Naive thymus-derived CD4-positive, alpha-beta T cell (primary cell): ENCODE results near the gene TRABD2B. TPM values are rescaled to one million over a fixed set of nuclear protein-coding genes. Genes with fewer than 3 reads are reported as not detected.

Experiments used
- ATAC-seq: fragments of 150-1000 bp; cut with Tn5 transposase; 2 replicates; pipeline ENCODE4 v1.10.0; 2021; ENCODE audit warnings: mild to moderate bottlenecking, moderate library complexity
- CTCF ChIA-PET: fragments of 350-600 bp; sonication (Branson Sonifier 250); formaldehyde crosslinking; loops from one replicate; lab custom pipeline; 2021; ENCODE audit warnings: antibody characterized with exemption; lab: Charles Lee
- POLR2A ChIA-PET: fragments of 350-600 bp; sonication (Branson Sonifier 250); formaldehyde crosslinking; loops from one replicate; lab custom pipeline; 2021; ENCODE audit warnings: antibody characterized with exemption, inconsistent platforms; lab: Charles Lee
- DNase-seq, 9 donors: peaks; one replicate each; pipeline versions ENCODE4 v3.0.0 to v3.0.0-alpha.2; 2020 to 2022; ENCODE audit warnings: mixed read lengths in 1 of 9
- H3K27ac ChIP-seq: one replicate; pipeline ENCODE4 v1.7.0; 2013; ENCODE audit warnings: mild to moderate bottlenecking, low read depth, low read length, moderate library complexity
- H3K27me3 ChIP-seq, 2 donors: one replicate each; pipeline ENCODE4 v1.7.0; 2013; ENCODE audit warnings: low read length in 2 of 2, mild to moderate bottlenecking in 2 of 2, moderate library complexity in 2 of 2; ENCODE audit not compliant: control insufficient read depth in 2 of 2, insufficient read depth in 2 of 2
- H3K36me3 ChIP-seq, 3 experiments: 1 replicate in 2 of 3; 2 replicates in 1 of 3; pipeline ENCODE4 v1.7.0; 2013; ENCODE audit warnings: low read length in 3 of 3, mild to moderate bottlenecking in 3 of 3, moderate library complexity in 1 of 3; ENCODE audit not compliant: insufficient read depth in 3 of 3, control insufficient read depth in 2 of 3
- H3K4me1 ChIP-seq, 2 donors: one replicate each; pipeline ENCODE4 v1.7.0; 2013; ENCODE audit warnings: low read length in 2 of 2, mild to moderate bottlenecking in 2 of 2, moderate library complexity in 1 of 2; ENCODE audit not compliant: control insufficient read depth in 2 of 2, insufficient read depth in 2 of 2
- H3K4me3 ChIP-seq: 2 replicates; pipeline ENCODE4 v1.7.0; 2013; ENCODE audit warnings: mild to moderate bottlenecking, low read length
- H3K9me3 ChIP-seq, 3 experiments: 1 replicate in 2 of 3; 2 replicates in 1 of 3; pipeline ENCODE4 v1.7.0; 2013; ENCODE audit warnings: low read length in 3 of 3; ENCODE audit not compliant: control insufficient read depth in 2 of 3
- H3K27ac Mint-ChIP-seq, 9 donors: one replicate each; pipeline ENCODE4 v1.8.0; 2020 to 2022; ENCODE audit warnings: mixed read lengths in 9 of 9, mild to moderate bottlenecking in 8 of 9, moderate library complexity in 5 of 9, inconsistent platforms in 2 of 9
- H3K27me3 Mint-ChIP-seq, 5 donors: one replicate each; pipeline ENCODE4 v1.8.0; 2021 to 2022; ENCODE audit warnings: mixed read lengths in 5 of 5, mild to moderate bottlenecking in 1 of 5
- H3K36me3 Mint-ChIP-seq, 5 donors: one replicate each; pipeline ENCODE4 v1.8.0; 2020 to 2022; ENCODE audit warnings: mixed read lengths in 5 of 5, mild to moderate bottlenecking in 3 of 5, inconsistent platforms in 1 of 5
- H3K4me1 Mint-ChIP-seq, 7 donors: one replicate each; pipeline ENCODE4 v1.8.0; 2020 to 2022; ENCODE audit warnings: mixed read lengths in 7 of 7, mild to moderate bottlenecking in 3 of 7, inconsistent platforms in 1 of 7
- H3K4me3 Mint-ChIP-seq, 10 donors: one replicate each; pipeline ENCODE4 v1.8.0; 2020 to 2022; ENCODE audit warnings: mild to moderate bottlenecking in 10 of 10, mixed read lengths in 10 of 10, moderate library complexity in 6 of 10, inconsistent platforms in 2 of 10
- H3K9me3 Mint-ChIP-seq, 11 donors: one replicate each; pipeline ENCODE4 v1.8.0; 2020 to 2022; ENCODE audit warnings: mixed read lengths in 11 of 11, mild to moderate bottlenecking in 4 of 11, inconsistent platforms in 1 of 11, moderate library complexity in 1 of 11
- intact Hi-C, 2 donors: fragments of 100-400 bp; cut with micrococcal nuclease; formaldehyde crosslinking; loops; one replicate each; pipeline ENCODE4 v1.15.1; 2023
- polyA plus RNA-seq, 2 donors: library from polyadenylated mRNA; unstranded; fragments of 300-500 nt; fragmentation: Illumina TruSeq; gene quantifications; one replicate each; pipeline ENCODE4 v1.2.3, GENCODE V29; 2021
- total RNA-seq, 6 experiments: library from RNA in 5 of 6; stranded (reverse) in 5 of 6; gene quantifications; 1 replicate in 5 of 6; 2 replicates in 1 of 6; pipeline ENCODE4 v1.2.3 and lab custom pipeline; 2021 to 2026

The TRABD2B gene
- total and polyA plus RNA-seq, 7 experiments from 2014 or later = not detected

- H3K27me3 ChIP-seq = no peaks in the 10 kb centered on the region
- H3K27ac ChIP-seq = no peak overlapping the region
- Mint-ChIP-seq H3K27ac (no peak overlapping the region), H3K4me3 (no peak overlapping the region), H3K27me3 (peaks cover 0 to 26% (median 20%) of the 10 kb centered on the region in 5 donors), H3K4me1 (no peaks in the 10 kb centered on the region), H3K9me3 (peaks cover 0 to 2% (median 0%) of the 10 kb centered on the region in 11 donors), H3K36me3 (peaks cover 0 to 4% (median 0%) of the 10 kb centered on the region in 5 donors)
- no peak overlapping the region for H3K4me3 ChIP-seq
- DNase-seq (no peak), ATAC-seq (no peak)
- no peaks in the 10 kb centered on the region for H3K9me3 ChIP-seq
- intact Hi-C loops = no loop called here
- no peaks in the 10 kb centered on the region for H3K36me3 ChIP-seq
- CTCF ChIA-PET = no interaction called here
- H3K4me1 ChIP-seq = no peaks in the 10 kb centered on the region
- POLR2A ChIA-PET = no interaction called here
Observed at GRCh38 chr1:47936916-47937551, 60.2 kb downstream of the TRABD2B start.

GRCh38 chr1:47935856-47936255 is 61.3 kb downstream of the TRABD2B start:
- Mint-ChIP-seq H3K9me3 (peaks cover 0 to 2% (median 0%) of the 10 kb centered on the region in 11 donors), H3K4me3 (no peak overlapping the region), H3K27me3 (peaks cover 0 to 25% (median 17%) of the 10 kb centered on the region in 5 donors), H3K27ac (no peak overlapping the region), H3K4me1 (no peaks in the 10 kb centered on the region), H3K36me3 (peaks cover 0 to 4% (median 0%) of the 10 kb centered on the region in 5 donors)
- no peaks in the 10 kb centered on the region for H3K9me3 ChIP-seq
- no peaks in the 10 kb centered on the region for H3K27me3 ChIP-seq
- H3K36me3 ChIP-seq = no peaks in the 10 kb centered on the region
- DNase-seq = no peak
- no peaks in the 10 kb centered on the region for H3K4me1 ChIP-seq
- no peak for ATAC-seq
- intact Hi-C loops = no loop called here
- ChIA-PET CTCF (interaction anchor here (0.5 kb wide), 1 partner anchor 261 kb away, joined by 5 read pairs; no protein-coding TSS in a partner anchor), POLR2A (no interaction called here)
- H3K4me3 ChIP-seq = no peak overlapping the region
- H3K27ac ChIP-seq = no peak overlapping the region

DNA sequence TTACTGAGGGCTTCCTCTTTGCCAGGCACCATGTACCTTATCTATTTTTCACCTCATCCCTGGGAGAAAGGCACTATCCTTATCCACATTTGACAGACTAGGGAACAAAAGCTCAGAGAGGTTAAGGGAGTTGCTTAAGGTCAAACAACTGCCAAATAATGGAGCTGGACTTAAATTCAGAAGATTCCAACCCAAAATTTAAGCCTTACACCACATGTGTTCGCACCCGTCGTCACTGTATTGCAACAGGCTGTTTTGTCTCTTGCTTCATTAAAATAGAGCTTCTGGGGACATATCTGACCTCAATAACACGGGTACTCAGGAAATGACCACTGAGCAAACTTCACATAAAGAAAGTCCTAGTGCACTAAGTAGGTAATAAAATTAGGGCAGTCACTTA is 62.0 kb downstream of the TRABD2B start:
- no peak overlapping the region for H3K27ac ChIP-seq
- CTCF ChIA-PET = interaction anchor here (0.5 kb wide), 1 partner anchor 262 kb away, joined by 5 read pairs; no protein-coding TSS in a partner anchor
- Mint-ChIP-seq H3K27me3 (peaks cover 0 to 23% (median 15%) of the 10 kb centered on the region in 5 donors), H3K36me3 (peaks cover 0 to 4% (median 0%) of the 10 kb centered on the region in 5 donors), H3K9me3 (peaks cover 0 to 2% (median 0%) of the 10 kb centered on the region in 11 donors), H3K4me1 (no peaks in the 10 kb centered on the region), H3K27ac (no peak overlapping the region), H3K4me3 (no peak overlapping the region)
- ATAC-seq = no peak
- no peaks in the 10 kb centered on the region for H3K27me3 ChIP-seq
- no peaks in the 10 kb centered on the region for H3K36me3 ChIP-seq
- no peaks in the 10 kb centered on the region for H3K4me1 ChIP-seq
- POLR2A ChIA-PET = no interaction called here
- no peak for DNase-seq
- H3K9me3 ChIP-seq = no peaks in the 10 kb centered on the region
- no peak overlapping the region for H3K4me3 ChIP-seq
- intact Hi-C loops = no loop called here

GRCh38 chr1:47934243-47934805 is 62.9 kb downstream of the TRABD2B start:
- POLR2A ChIA-PET = no interaction called here
- Histone ChIP-seq H3K27me3 (no peaks in the 10 kb centered on the region), H3K36me3 (no peaks in the 10 kb centered on the region), H3K4me1 (no peaks in the 10 kb centered on the region), H3K4me3 (no peak overlapping the region), H3K27ac (no peak overlapping the region), H3K9me3 (no peaks in the 10 kb centered on the region)
- Mint-ChIP-seq H3K36me3 (peaks cover 0 to 4% (median 0%) of the 10 kb centered on the region in 5 donors), H3K9me3 (peaks cover 0 to 2% (median 0%) of the 10 kb centered on the region in 11 donors), H3K4me1 (no peaks in the 10 kb centered on the region), H3K27ac (no peak overlapping the region), H3K4me3 (no peak overlapping the region), H3K27me3 (peaks cover 0 to 16% (median 13%) of the 10 kb centered on the region in 5 donors)
- no peak for DNase-seq
- CTCF ChIA-PET = no interaction called here
- intact Hi-C loops = no loop called here
- no peak for ATAC-seq

DNA sequence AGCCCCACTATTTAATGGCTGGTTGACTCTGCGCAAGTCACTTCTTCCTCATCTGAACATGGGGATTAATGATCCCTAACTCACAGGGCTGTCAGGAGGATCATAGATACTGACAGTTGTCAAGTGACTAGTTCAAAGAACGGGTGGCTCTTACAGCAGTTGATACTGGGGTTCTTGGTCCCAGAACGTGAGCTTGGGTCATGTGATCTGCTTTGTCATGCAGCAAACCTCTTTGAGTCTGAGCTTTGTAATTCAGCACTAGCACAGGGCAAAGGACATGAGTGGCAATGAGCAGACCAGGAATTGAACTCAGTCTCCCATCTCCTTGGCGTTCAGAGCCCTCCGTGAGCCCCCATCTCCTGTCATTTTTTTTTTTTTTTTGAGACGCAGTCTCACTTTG is 64.4 kb downstream of the TRABD2B start:
- ChIA-PET CTCF (no interaction called here), POLR2A (no interaction called here)
- no peak for ATAC-seq
- no peak overlapping the region for H3K4me3 Mint-ChIP-seq
- H3K36me3 ChIP-seq = no peaks in the 10 kb centered on the region
- no peaks in the 10 kb centered on the region for H3K36me3 Mint-ChIP-seq
- peaks cover 0 to 2% (median 0%) of the 10 kb centered on the region in 11 donors for H3K9me3 Mint-ChIP-seq
- no peaks in the 10 kb centered on the region for H3K4me1 Mint-ChIP-seq
- H3K9me3 ChIP-seq = no peaks in the 10 kb centered on the region
- H3K27ac ChIP-seq = no peak overlapping the region
- intact Hi-C loops = no loop called here
- no peak overlapping the region for H3K4me3 ChIP-seq
- peaks cover 3 to 16% (median 9%) of the 10 kb centered on the region in 5 donors for H3K27me3 Mint-ChIP-seq
- no peak overlapping the region for H3K27ac Mint-ChIP-seq
- DNase-seq = no peak
- no peaks in the 10 kb centered on the region for H3K27me3 ChIP-seq
- H3K4me1 ChIP-seq = no peaks in the 10 kb centered on the region

DNA sequence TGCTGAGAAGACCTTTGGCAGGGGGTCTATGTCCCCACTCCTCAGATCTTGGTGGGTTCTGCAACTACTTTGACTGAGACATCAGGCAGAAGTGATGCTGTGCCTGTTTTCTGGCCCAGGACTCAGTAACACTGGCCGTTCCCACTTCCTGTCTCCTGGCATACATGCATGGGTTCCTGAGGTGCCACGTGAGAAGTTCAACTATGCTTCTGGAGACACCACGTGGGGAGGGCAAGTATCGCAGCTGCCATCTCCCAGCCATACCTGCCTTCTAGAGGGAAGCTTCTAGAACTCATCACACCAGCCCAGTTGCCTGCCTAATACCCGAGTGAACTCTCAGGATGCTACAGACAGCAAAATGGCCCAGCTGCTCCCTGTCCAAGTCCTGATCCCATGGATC is 65.8 kb downstream of the TRABD2B start:
- ATAC-seq (no peak), DNase-seq (no peak)
- Mint-ChIP-seq H3K36me3 (no peaks in the 10 kb centered on the region), H3K4me1 (no peaks in the 10 kb centered on the region), H3K4me3 (no peak overlapping the region), H3K27ac (no peak overlapping the region), H3K27me3 (peaks cover 6 to 27% (median 13%) of the 10 kb centered on the region in 5 donors), H3K9me3 (peaks cover 0 to 2% (median 0%) of the 10 kb centered on the region in 11 donors)
- Histone ChIP-seq H3K9me3 (no peaks in the 10 kb centered on the region), H3K27me3 (no peaks in the 10 kb centered on the region), H3K36me3 (no peaks in the 10 kb centered on the region), H3K4me3 (no peak overlapping the region), H3K27ac (no peak overlapping the region), H3K4me1 (no peaks in the 10 kb centered on the region)
- ChIA-PET POLR2A (no interaction called here), CTCF (no interaction called here)
- intact Hi-C loops = no loop called here
